K562 (cell line): Measurements from ENCODE around the gene FFAR1. TPM values are rescaled to one million over a fixed set of nuclear protein-coding genes. Genes with fewer than 3 reads are reported as not detected.

ENCODE experiments used
- ATF3 ChIP-seq, 2 experiments: fragments of 450-650 bp in 1 of 2; sonication (generic) in 1 of 2; formaldehyde crosslinking in 1 of 2; IDR thresholded peaks in 1 of 2; conservative IDR thresholded peaks in 1 of 2; 2 replicates each; pipeline versions ENCODE4 v1.6.1 to v1.8.1; 2016 to 2023; ENCODE audit warnings: mild to moderate bottlenecking in 2 of 2, moderate library complexity in 2 of 2, inconsistent platforms in 1 of 2, missing genetic modification reagents in 1 of 2
- DIDO1 ChIP-seq: fragments of 450-650 bp; IDR thresholded peaks from 2 replicates; pipeline ENCODE4 v1.6.1; 2016; ENCODE audit warnings: low read depth, missing biosample characterization, missing genetic modification characterization
- EWSR1 ChIP-seq: fragments of 450-650 bp; IDR thresholded peaks from 2 replicates; pipeline ENCODE4 v1.6.1; 2018; ENCODE audit warnings: borderline replicate concordance, mild to moderate bottlenecking, low read depth, moderate library complexity; ENCODE audit not compliant: partially characterized antibody
- HNRNPH1 ChIP-seq: fragments of 200-400 bp; formaldehyde crosslinking; optimal IDR thresholded peaks from 2 replicates; pipeline ENCODE3; 2017; ENCODE audit warnings: low read depth, mild to moderate bottlenecking, low read length, moderate library complexity
- HNRNPL ChIP-seq: fragments of 200-400 bp; formaldehyde crosslinking; IDR thresholded peaks from 2 replicates; pipeline ENCODE4 v1.6.1; 2017; ENCODE audit warnings: low read depth, mild to moderate bottlenecking, low read length
- NUFIP1 ChIP-seq: fragments of 450-650 bp; IDR thresholded peaks from 2 replicates; pipeline ENCODE4 v1.6.1; 2018; ENCODE audit not compliant: partially characterized antibody
- PURB ChIP-seq: sonication (generic); formaldehyde crosslinking; IDR thresholded peaks from 2 replicates; pipeline ENCODE4 v1.9.0; 2021; ENCODE audit warnings: low read depth, mild to moderate bottlenecking, missing genetic modification reagents
- RAD21 ChIP-seq, 2 experiments: fragments of 250-450 bp in 1 of 2; fragments of 450-650 bp in 1 of 2; sonication (Bioruptor Pico) in 1 of 2; formaldehyde crosslinking in 1 of 2; IDR thresholded peaks in 1 of 2; conservative IDR thresholded peaks in 1 of 2; 2 replicates each; pipeline versions ENCODE4 v1.4.0 to v1.8.0; 2020 to 2022; ENCODE audit warnings: mild to moderate bottlenecking in 2 of 2, moderate library complexity in 1 of 2
- RBM22 ChIP-seq: fragments of 200-400 bp; formaldehyde crosslinking; IDR thresholded peaks from 2 replicates; pipeline ENCODE4 v1.6.1; 2018; ENCODE audit warnings: low read length, low read depth; ENCODE audit not compliant: poor library complexity, severe bottlenecking
- TCF15 ChIP-seq: fragments of 250-450 bp; sonication (Bioruptor Pico); IDR thresholded peaks from 2 replicates; pipeline ENCODE4 v1.8.0; 2022; ENCODE audit warnings: moderate library complexity, mild to moderate bottlenecking, inconsistent platforms
- ZNF77 ChIP-seq: fragments of 250-450 bp; sonication (Bioruptor Pico); IDR thresholded peaks from 2 replicates; pipeline ENCODE4 v1.5.0; 2020
- ZSCAN32 ChIP-seq: fragments of 450-650 bp; formaldehyde crosslinking; IDR thresholded peaks from 2 replicates; pipeline ENCODE4 v1.4.0; 2020; ENCODE audit warnings: mild to moderate bottlenecking, moderate library complexity
- polyA plus RNA-seq, 8 experiments: library from polyadenylated mRNA; depleted of rRNA in 4 of 8; stranded (reverse) in 5 of 8; unstranded in 3 of 8; fragments of >200 nt; fragmentation: Nextera tagmentation in 2 of 8; fragmentation: Illumina TruSeq in 1 of 8; extraction: Ambion mirVana in 2 of 8; extraction: Trizol in 1 of 8; gene quantifications; 2 replicates each; pipeline versions ENCODE4 v1.2.1 to v1.2.3, GENCODE V29; 2011 to 2014; ENCODE audit warnings: inconsistent platforms in 1 of 8, missing spikeins in 1 of 8
- total RNA-seq, 7 experiments: library from RNA; depleted of rRNA in 6 of 7; stranded (reverse); fragments of >200 nt in 6 of 7; fragmentation: Illumina TruSeq in 2 of 7; extraction: Trizol in 2 of 7; gene quantifications; 2 replicates each; pipeline versions ENCODE4 v1.2.1 to v1.2.3, GENCODE V29; 2011 to 2021; ENCODE audit warnings: low replicate concordance in 1 of 7

The FFAR1 gene
- total and polyA plus RNA-seq, 9 of the 15 experiments (the other 6 are each of a cell fraction or from before 2014, with no cell fraction given): not detected

- TF ChIP-seq ATF3 (IDR thresholded peaks at IDR 0.05): peak; percentile 73
- TF ChIP-seq ATF3 (CRISPR knock-in tag; conservative IDR thresholded peaks at IDR 0.05): no peak
- TF ChIP-seq TCF15: no peak
- no peak for TF ChIP-seq RAD21 (CRISPR knock-in tag; conservative IDR thresholded peaks at IDR 0.05 in 1 of 2, IDR thresholded peaks at IDR 0.05 in 1 of 2)
- TF ChIP-seq RBM22: no peak
- no peak for TF ChIP-seq ZNF77 (CRISPR knock-in tag)
- no peak for TF ChIP-seq PURB (CRISPR knock-in tag)
- no peak for TF ChIP-seq HNRNPL
- TF ChIP-seq DIDO1 (tag): no peak
- TF ChIP-seq EWSR1: no peak
- no peak for TF ChIP-seq NUFIP1
- no peak for TF ChIP-seq HNRNPH1
- peak; percentile 61; the same call in 1 of the 2 replicates for TF ChIP-seq ZSCAN32 (CRISPR knock-in tag)
These were observed 48.7 kb downstream of the FFAR1 start (continued) for GRCh38 chr19:35396240-35396885.
